Kasumi-1 (cell line): ENCODE data around the gene PDE3A.

ENCODE experiments used
- DNase-seq, 2 experiments: peaks; one replicate each; lab custom pipeline; 2025; lab: John Stamatoyannopoulos, UW

The PDE3A gene

DNA sequence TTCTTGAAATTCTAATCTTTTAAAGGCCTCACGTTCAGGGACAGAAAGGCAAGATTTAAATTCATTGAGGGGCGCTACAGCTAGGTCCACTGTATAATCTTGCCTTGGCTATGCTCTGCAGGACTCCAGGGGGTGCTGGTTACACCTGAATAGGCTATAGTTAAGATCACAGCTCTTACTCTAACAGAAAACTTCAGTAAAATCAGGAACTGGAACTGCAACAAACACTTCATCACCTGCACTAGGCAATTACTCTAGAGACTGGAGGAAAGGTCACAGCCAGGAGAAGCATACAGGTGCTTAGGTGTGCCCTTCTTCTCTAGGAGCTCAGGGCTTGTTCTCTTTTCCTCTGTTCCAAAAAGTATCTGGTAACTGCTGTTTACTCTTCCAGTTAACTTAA is 347.7 kb downstream of the PDE3A start:
- DNase-seq = no peak

DNA sequence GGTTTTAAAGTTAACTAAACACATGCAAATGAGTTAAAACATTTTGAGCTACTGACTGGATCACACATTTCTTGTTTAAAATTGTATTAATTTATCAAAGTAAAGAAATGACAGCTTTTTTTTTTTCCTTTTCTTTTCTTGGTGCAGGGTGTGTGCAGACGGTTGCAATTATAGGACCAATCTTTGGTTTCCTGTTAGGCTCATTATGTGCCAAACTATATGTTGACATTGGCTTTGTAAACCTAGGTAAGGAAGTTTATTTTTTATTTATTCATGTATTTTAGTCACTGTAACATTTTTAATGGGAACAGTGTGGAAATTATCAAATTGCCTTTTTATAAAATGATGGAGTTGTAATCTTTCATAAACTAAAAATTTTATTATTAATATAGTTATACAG is 348.6 kb downstream of the PDE3A start:
- DNase-seq = no peak

DNA sequence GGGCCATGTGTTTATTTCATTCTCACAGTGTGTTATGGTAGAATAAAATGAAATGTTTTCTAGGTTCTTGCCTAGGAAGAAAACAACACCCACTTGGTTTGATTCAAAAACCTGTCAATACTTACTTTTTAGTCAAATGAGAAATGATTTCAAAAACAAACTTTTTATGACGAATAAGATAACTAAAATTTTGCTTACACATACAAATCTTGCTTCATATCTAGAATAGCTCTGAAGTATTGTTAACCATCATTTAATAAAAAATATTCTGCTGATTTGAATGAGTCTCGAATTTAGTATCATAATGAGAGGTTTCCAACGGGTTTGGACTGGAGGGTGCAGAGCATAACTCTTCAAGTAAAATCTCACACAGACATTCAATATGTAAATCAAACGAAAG is 350.0 kb downstream of the PDE3A start:
- DNase-seq = no peak

DNA sequence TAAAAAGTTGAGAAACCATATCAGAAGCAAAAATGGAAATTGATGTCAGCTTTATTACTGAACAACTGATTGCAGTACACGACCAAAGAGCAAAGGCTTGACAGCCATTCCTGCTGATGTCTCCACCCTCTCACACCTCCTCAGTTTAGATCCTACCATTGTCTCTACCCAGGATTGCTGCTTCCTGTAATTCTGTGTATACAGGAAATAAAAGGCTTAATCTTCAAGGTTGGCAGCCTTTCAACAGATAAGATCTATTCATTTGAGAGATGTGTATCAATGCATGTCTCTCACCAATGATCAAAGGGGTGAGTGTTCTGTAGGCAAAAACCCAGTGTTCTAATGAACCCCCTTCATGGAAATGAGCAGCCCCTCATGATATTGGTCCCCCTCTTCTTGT is 353.8 kb downstream of the PDE3A start:
- DNase-seq = no peak

DNA sequence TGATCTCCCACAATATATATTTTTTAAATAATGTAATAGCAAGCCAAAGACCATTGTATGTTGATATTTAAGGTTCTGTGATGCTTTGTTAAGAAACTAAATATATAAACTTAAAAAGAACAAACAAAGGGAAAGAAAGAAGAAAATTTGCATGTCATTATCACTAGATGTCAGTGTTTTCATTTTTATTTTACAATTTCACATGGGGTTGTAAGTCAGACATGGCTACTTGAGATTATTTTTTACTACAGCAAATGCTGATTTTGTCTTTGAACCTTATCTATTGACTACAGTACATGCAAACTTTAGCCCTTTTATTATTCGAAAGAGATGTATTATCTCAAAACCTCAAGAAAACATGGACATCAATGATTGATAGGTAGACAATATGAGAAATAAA is 362.9 kb downstream of the PDE3A start:
- no peak for DNase-seq
